HEK293 (cell line): ENCODE results near the gene YIPF5.

Experiments
- CTCF ChIA-PET: fragments of 350-600 bp; formaldehyde crosslinking; extraction: SDS; loops from one replicate; lab custom pipeline; 2021; ENCODE audit warnings: antibody characterized with exemption; lab: Yijun Ruan, JAX
- POLR2A ChIA-PET: fragments of 300-600 bp; formaldehyde crosslinking; extraction: SDS; loops from one replicate; lab custom pipeline; 2020; ENCODE audit warnings: antibody characterized with exemption, inconsistent platforms; lab: Yijun Ruan, JAX
- H3K27ac ChIP-seq: fragments of 200-500 bp; sonication (Bioruptor generic); 2 replicates; pipeline ENCODE4 v1.5.1; 2014; ENCODE audit warnings: low read depth, low read length, control low read depth, inconsistent platforms; ENCODE audit errors: extremely low read depth
- H3K36me3 ChIP-seq, 2 experiments: fragments of 200-500 bp in 1 of 2; sonication (Bioruptor generic) in 1 of 2; 1 replicate in 1 of 2; 2 replicates in 1 of 2; pipeline ENCODE4 v1.5.1; 2014 to 2017; ENCODE audit warnings: inconsistent platforms in 2 of 2, low read length in 2 of 2; ENCODE audit not compliant: control insufficient read depth in 2 of 2, insufficient read depth in 1 of 2
- H3K4me1 ChIP-seq: fragments of 200-500 bp; sonication (Bioruptor generic); 2 replicates; pipeline ENCODE4 v1.5.1; 2014; ENCODE audit warnings: mild to moderate bottlenecking, low read length, inconsistent platforms; ENCODE audit not compliant: control insufficient read depth, insufficient read depth
- H3K4me3 ChIP-seq: 2 replicates; pipeline ENCODE4 v1.5.1; 2011; ENCODE audit warnings: low read depth, mild to moderate bottlenecking, control low read depth, low read length, moderate library complexity
- H3K9me3 ChIP-seq: fragments of 200-500 bp; sonication (Bioruptor generic); 2 replicates; pipeline ENCODE4 v1.5.1; 2014; ENCODE audit warnings: low read depth, low read length, inconsistent platforms; ENCODE audit not compliant: control insufficient read depth, insufficient read depth
- ATF2 ChIP-seq: fragments of 450-650 bp; formaldehyde crosslinking; IDR thresholded peaks from 2 replicates; pipeline ENCODE4 v1.5.1; 2016; ENCODE audit warnings: missing biosample characterization, missing genetic modification characterization, low read depth
- BCL11A ChIP-seq: fragments of 450-650 bp; formaldehyde crosslinking; IDR thresholded peaks from 2 replicates; pipeline ENCODE4 v1.5.1; 2016; ENCODE audit warnings: low read depth, missing biosample characterization, missing genetic modification characterization
- GLIS1 ChIP-seq: fragments of 450-650 bp; formaldehyde crosslinking; IDR thresholded peaks from 2 replicates; pipeline ENCODE4 v1.5.1; 2016; ENCODE audit warnings: missing biosample characterization, missing genetic modification characterization
- HOXC10 ChIP-seq: sonication (generic); formaldehyde crosslinking; IDR thresholded peaks from 2 replicates; pipeline ENCODE4 v1.8.1; 2023; ENCODE audit warnings: mild to moderate bottlenecking, missing genetic modification reagents
- IKZF3 ChIP-seq: fragments of 450-650 bp; IDR thresholded peaks from 2 replicates; pipeline ENCODE4 v1.5.0; 2018; ENCODE audit warnings: missing biosample characterization, mild to moderate bottlenecking, missing genetic modification characterization, moderate library complexity
- MEIS1 ChIP-seq: sonication (generic); formaldehyde crosslinking; IDR thresholded peaks from 2 replicates; pipeline ENCODE4 v1.8.1; 2022; ENCODE audit warnings: missing genetic modification reagents, mild to moderate bottlenecking, borderline replicate concordance
- PBX3 ChIP-seq: sonication (generic); formaldehyde crosslinking; IDR thresholded peaks from 2 replicates; pipeline ENCODE4 v1.8.1; 2022; ENCODE audit warnings: mild to moderate bottlenecking, moderate library complexity, missing genetic modification reagents
- TCF7L2 ChIP-seq: IDR thresholded peaks from 2 replicates; pipeline ENCODE4 v1.6.1; 2011; ENCODE audit warnings: low read depth, mild to moderate bottlenecking, inconsistent platforms, low read length, moderate library complexity, borderline replicate concordance
- TRIM28 ChIP-seq: IDR thresholded peaks from 2 replicates; pipeline ENCODE4 v1.6.1; 2011; ENCODE audit warnings: low read length, control low read depth, borderline replicate concordance
- ZBTB21 ChIP-seq: fragments of 450-650 bp; formaldehyde crosslinking; IDR thresholded peaks from 2 replicates; pipeline ENCODE4 v1.5.1; 2017; ENCODE audit warnings: missing biosample characterization, missing genetic modification characterization
- ZNF10 ChIP-seq: fragments of 450-650 bp; formaldehyde crosslinking; IDR thresholded peaks from 2 replicates; pipeline ENCODE4 v1.5.1; 2017; ENCODE audit warnings: missing biosample characterization, missing genetic modification characterization
- ZNF112 ChIP-seq: fragments of 450-650 bp; formaldehyde crosslinking; IDR thresholded peaks from 2 replicates; pipeline ENCODE4 v1.5.0; 2017; ENCODE audit warnings: missing biosample characterization, missing genetic modification characterization
- ZNF211 ChIP-seq: fragments of 450-650 bp; formaldehyde crosslinking; IDR thresholded peaks from 2 replicates; pipeline ENCODE4 v1.5.1; 2016; ENCODE audit warnings: low read depth, missing biosample characterization, missing genetic modification characterization
- ZNF221 ChIP-seq: fragments of 450-650 bp; formaldehyde crosslinking; IDR thresholded peaks from 2 replicates; pipeline ENCODE4 v1.5.1; 2017; ENCODE audit warnings: missing biosample characterization, missing genetic modification characterization, borderline replicate concordance
- ZNF274 ChIP-seq, 2 experiments: fragments of 200-500 bp in 1 of 2; fragments of 450-650 bp in 1 of 2; sonication (Bioruptor generic) in 1 of 2; formaldehyde crosslinking in 1 of 2; IDR thresholded peaks; 2 replicates each; pipeline versions ENCODE4 v1.5.1 to v1.6.1; 2014 to 2016; ENCODE audit warnings: borderline replicate concordance in 1 of 2, inconsistent platforms in 1 of 2, low read length in 1 of 2, missing biosample characterization in 1 of 2, missing genetic modification characterization in 1 of 2
- ZNF335 ChIP-seq: fragments of 450-650 bp; formaldehyde crosslinking; conservative IDR thresholded peaks from 2 replicates; pipeline ENCODE4 v1.5.1; 2016; ENCODE audit warnings: missing biosample characterization, missing genetic modification characterization
- ZNF366 ChIP-seq: fragments of 450-650 bp; formaldehyde crosslinking; conservative IDR thresholded peaks from 2 replicates; pipeline ENCODE4 v1.5.1; 2016; ENCODE audit warnings: missing biosample characterization, missing genetic modification characterization
- ZNF621 ChIP-seq: fragments of 450-650 bp; formaldehyde crosslinking; IDR thresholded peaks from 2 replicates; pipeline ENCODE4 v1.5.1; 2017; ENCODE audit warnings: missing biosample characterization, missing genetic modification characterization
- ZNF623 ChIP-seq: fragments of 450-650 bp; formaldehyde crosslinking; IDR thresholded peaks from 2 replicates; pipeline ENCODE4 v1.5.1; 2016; ENCODE audit warnings: missing biosample characterization, missing genetic modification characterization
- ZNF654 ChIP-seq: fragments of 450-650 bp; formaldehyde crosslinking; IDR thresholded peaks from 2 replicates; pipeline ENCODE4 v1.5.1; 2016; ENCODE audit warnings: low read depth, missing biosample characterization, missing genetic modification characterization
- ZNF658 ChIP-seq: fragments of 450-650 bp; formaldehyde crosslinking; IDR thresholded peaks from 2 replicates; pipeline ENCODE4; 2016; ENCODE audit warnings: missing biosample characterization, missing genetic modification characterization
- ZNF660 ChIP-seq: fragments of 450-650 bp; IDR thresholded peaks from 2 replicates; pipeline ENCODE4 v1.5.1; 2018; ENCODE audit warnings: missing biosample characterization, mild to moderate bottlenecking, missing genetic modification characterization
- ZNF670 ChIP-seq: fragments of 450-650 bp; formaldehyde crosslinking; IDR thresholded peaks from 2 replicates; pipeline ENCODE4 v1.5.1; 2016; ENCODE audit warnings: missing biosample characterization, missing genetic modification characterization, low read depth
- ZNF791 ChIP-seq: fragments of 450-650 bp; formaldehyde crosslinking; IDR thresholded peaks from 2 replicates; pipeline ENCODE4 v1.5.1; 2016; ENCODE audit warnings: missing biosample characterization, missing genetic modification characterization
- ZSCAN30 ChIP-seq: fragments of 450-650 bp; IDR thresholded peaks from 2 replicates; pipeline ENCODE4 v1.5.1; 2018; ENCODE audit warnings: missing biosample characterization, mild to moderate bottlenecking, missing genetic modification characterization, moderate library complexity
- TF ChIP-seq, protein P1 (sequence below): fragments of 450-650 bp; formaldehyde crosslinking; IDR thresholded peaks from 2 replicates; pipeline ENCODE4 v1.5.1; 2016; ENCODE audit warnings: missing biosample characterization, missing genetic modification characterization

The YIPF5 gene

DNA sequence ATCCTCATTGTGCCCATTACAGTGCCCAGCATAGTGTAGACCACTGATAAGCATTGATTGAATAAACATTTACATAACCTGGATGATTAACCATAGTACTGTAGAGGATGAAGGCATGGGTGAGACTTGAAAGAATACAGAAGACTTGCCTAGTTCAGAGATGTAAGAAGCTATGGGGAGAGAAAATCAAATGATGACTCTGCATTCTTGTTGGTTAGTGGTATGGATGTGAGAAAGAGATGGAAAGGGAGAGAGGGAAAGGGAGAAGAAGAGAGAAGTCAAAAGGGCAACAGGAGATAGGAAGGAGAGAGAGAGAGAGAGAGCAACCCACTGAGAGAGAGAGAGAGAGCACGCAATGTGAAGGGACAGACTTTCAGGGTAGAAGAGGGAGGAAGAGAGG is 26.8 kb downstream of the YIPF5 start:
- Histone ChIP-seq H3K9me3 (no peaks in the 10 kb centered on the region), H3K4me3 (no peak overlapping the region), H3K4me1 (peaks cover 11% of the 10 kb centered on the region; the same call in 1 of the 2 replicates), H3K27ac (no peak overlapping the region), H3K36me3 (no peaks in the 10 kb centered on the region)
- ChIA-PET POLR2A (no interaction called here), CTCF (interaction anchor here (0.6 to 4.6 kb wide), 9 partner anchors 9 to 1148 kb away, joined by 3 to 24 read pairs (median 5); no protein-coding TSS in a partner anchor)
- TF ChIP-seq PBX3 (CRISPR knock-in tag) (no peak), MEIS1 (CRISPR knock-in tag) (no peak), ZBTB21 (tag by site-specific recombination) (no peak), ZNF621 (tag by site-specific recombination) (no peak), ZNF658 (tag by site-specific recombination) (no peak), IKZF3 (tag by site-specific recombination) (no peak), ZNF791 (tag by site-specific recombination) (no peak), ZNF366 (tag by site-specific recombination) (no peak), ZNF221 (tag by site-specific recombination) (no peak), HOXC10 (CRISPR knock-in tag) (no peak), ZNF623 (tag by site-specific recombination) (no peak), ZNF335 (tag by site-specific recombination) (no peak)

GRCh38 chr5:144142824-144143162 is 27.7 kb downstream of the YIPF5 start:
- ChIA-PET POLR2A (interaction anchor here (0.5 kb wide), 1 partner anchor 1023 kb away, joined by 3 read pairs; no protein-coding TSS in a partner anchor), CTCF (interaction anchor here (0.6 to 4.6 kb wide), 26 partner anchors 10 to 1147 kb away, joined by 3 to 24 read pairs (median 4); no protein-coding TSS in a partner anchor)
- no peaks in the 10 kb centered on the region for H3K36me3 ChIP-seq
- peaks cover 11% of the 10 kb centered on the region; the same call in 1 of the 2 replicates for H3K4me1 ChIP-seq
- no peaks in the 10 kb centered on the region for H3K9me3 ChIP-seq
- H3K4me3 ChIP-seq = no peak overlapping the region
- TF ChIP-seq, protein P1, sequence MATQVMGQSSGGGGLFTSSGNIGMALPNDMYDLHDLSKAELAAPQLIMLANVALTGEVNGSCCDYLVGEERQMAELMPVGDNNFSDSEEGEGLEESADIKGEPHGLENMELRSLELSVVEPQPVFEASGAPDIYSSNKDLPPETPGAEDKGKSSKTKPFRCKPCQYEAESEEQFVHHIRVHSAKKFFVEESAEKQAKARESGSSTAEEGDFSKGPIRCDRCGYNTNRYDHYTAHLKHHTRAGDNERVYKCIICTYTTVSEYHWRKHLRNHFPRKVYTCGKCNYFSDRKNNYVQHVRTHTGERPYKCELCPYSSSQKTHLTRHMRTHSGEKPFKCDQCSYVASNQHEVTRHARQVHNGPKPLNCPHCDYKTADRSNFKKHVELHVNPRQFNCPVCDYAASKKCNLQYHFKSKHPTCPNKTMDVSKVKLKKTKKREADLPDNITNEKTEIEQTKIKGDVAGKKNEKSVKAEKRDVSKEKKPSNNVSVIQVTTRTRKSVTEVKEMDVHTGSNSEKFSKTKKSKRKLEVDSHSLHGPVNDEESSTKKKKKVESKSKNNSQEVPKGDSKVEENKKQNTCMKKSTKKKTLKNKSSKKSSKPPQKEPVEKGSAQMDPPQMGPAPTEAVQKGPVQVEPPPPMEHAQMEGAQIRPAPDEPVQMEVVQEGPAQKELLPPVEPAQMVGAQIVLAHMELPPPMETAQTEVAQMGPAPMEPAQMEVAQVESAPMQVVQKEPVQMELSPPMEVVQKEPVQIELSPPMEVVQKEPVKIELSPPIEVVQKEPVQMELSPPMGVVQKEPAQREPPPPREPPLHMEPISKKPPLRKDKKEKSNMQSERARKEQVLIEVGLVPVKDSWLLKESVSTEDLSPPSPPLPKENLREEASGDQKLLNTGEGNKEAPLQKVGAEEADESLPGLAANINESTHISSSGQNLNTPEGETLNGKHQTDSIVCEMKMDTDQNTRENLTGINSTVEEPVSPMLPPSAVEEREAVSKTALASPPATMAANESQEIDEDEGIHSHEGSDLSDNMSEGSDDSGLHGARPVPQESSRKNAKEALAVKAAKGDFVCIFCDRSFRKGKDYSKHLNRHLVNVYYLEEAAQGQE (tag by site-specific recombination) = no peak
- TF ChIP-seq TCF7L2 = no peak
- no peak for TF ChIP-seq GLIS1 (tag by site-specific recombination)
- TF ChIP-seq ZNF112 (tag by site-specific recombination) = no peak
- no peak for TF ChIP-seq ZNF670
- TF ChIP-seq BCL11A (tag by site-specific recombination) = no peak
- no peak overlapping the region for H3K27ac ChIP-seq

DNA sequence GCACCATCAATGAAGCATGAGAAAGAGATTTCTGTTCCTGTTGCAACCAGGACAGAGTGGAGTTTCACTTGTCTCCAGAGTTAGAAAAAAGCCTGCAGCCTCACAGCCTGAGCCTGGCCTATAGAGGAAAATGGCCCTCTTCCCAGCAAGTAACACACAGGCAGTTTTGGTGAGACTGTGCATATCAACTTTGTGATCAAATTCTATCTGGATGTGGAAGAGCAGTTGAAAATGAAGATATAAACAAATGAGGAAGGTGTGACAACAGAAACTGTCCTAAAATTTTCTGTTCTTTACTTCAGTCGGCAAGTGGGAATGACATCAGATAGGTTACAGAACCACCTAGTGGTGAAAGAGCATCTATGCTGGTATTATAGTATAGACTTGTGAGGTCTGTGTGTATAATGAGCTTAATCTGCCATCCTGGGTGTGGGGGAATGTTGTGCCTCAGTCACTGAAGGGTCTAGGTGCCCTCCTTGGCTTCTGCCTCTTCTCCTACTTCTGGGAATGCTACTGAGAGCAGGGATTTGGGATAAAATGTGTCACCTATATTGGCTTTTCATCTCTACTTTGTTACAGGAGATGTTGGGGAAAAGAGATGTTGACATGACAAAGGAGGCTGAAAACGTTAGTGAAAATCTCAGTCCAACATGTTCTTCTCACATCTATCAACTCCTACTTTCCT is 28.2 kb downstream of the YIPF5 start:
- POLR2A ChIA-PET = no interaction called here
- Histone ChIP-seq H3K4me3 (no peak overlapping the region), H3K36me3 (no peaks in the 10 kb centered on the region), H3K4me1 (peaks cover 11% of the 10 kb centered on the region; the same call in 1 of the 2 replicates), H3K9me3 (no peaks in the 10 kb centered on the region), H3K27ac (no peak overlapping the region)
- CTCF ChIA-PET = interaction anchor here (0.6 to 4.6 kb wide), 29 partner anchors 9 to 1096 kb away, joined by 3 to 24 read pairs (median 4); no protein-coding TSS in a partner anchor
- TF ChIP-seq ATF2 (tag by site-specific recombination) (0 out of 2 replicates have a peak, but pooled peaks have one; percentile 38), IKZF3 (tag by site-specific recombination) (no peak), ZNF211 (tag by site-specific recombination) (no peak), ZNF660 (0 out of 2 replicates have a peak, but pooled peaks have one; percentile 28), ZNF654 (peak; percentile 91), ZSCAN30 (tag by site-specific recombination) (0 out of 2 replicates have a peak, but pooled peaks have one; percentile 12), TRIM28 (0 out of 2 replicates have a peak, but pooled peaks have one; percentile 24), ZNF10 (no peak), ZNF274 (IDR thresholded peaks at IDR 0.05; ENCODE audit: low read length) (no peak), ZNF274 (tag by site-specific recombination; IDR thresholded peaks at IDR 0.05; ENCODE audit: borderline replicate concordance) (no peak)
